GM21786 (cell line): ENCODE measurements around the gene SLC6A3.

Experiments
- ATAC-seq: cut with Tn5 transposase; IDR thresholded peaks from one replicate; pipeline ENCODE4 v1.9.1; 2021; ENCODE audit not compliant: unreplicated experiment

Gene SLC6A3

GRCh38 chr5:1390861-1391600, 54.2 kb downstream of the SLC6A3 start:
- ATAC-seq: no peak

GRCh38 chr5:1390333-1390732, 54.9 kb downstream of the SLC6A3 start:
- ATAC-seq: no peak

- ATAC-seq: no peak
Measured at GRCh38 chr5:1388383-1388967, 56.8 kb downstream of the SLC6A3 start.

GRCh38 chr5:1387876-1388275, 57.4 kb downstream of the SLC6A3 start:
- no peak for ATAC-seq

- ATAC-seq: no peak
Measured at GRCh38 chr5:1387059-1387755, 58.0 kb downstream of the SLC6A3 start.

- ATAC-seq: peak; percentile 39
Measured at GRCh38 chr5:1386274-1386717, 58.9 kb downstream of the SLC6A3 start.

- peak; percentile 82 for ATAC-seq
Measured at GRCh38 chr5:1385395-1386273, 59.6 kb downstream of the SLC6A3 start.

GRCh38 chr5:1384521-1384920, 60.7 kb downstream of the SLC6A3 start:
- no peak for ATAC-seq

- ATAC-seq: no peak
Measured at GRCh38 chr5:1383886-1384401, 61.3 kb downstream of the SLC6A3 start.

GRCh38 chr5:1383344-1383743, 61.9 kb downstream of the SLC6A3 start:
- ATAC-seq: no peak

- ATAC-seq: no peak
Measured at GRCh38 chr5:1382248-1382700, 63.0 kb downstream of the SLC6A3 start.

GRCh38 chr5:1381370-1382247, 63.6 kb downstream of the SLC6A3 start:
- ATAC-seq: no peak

GRCh38 chr5:1380910-1381309, 64.3 kb downstream of the SLC6A3 start:
- ATAC-seq: no peak

GRCh38 chr5:1380011-1380817, 65.0 kb downstream of the SLC6A3 start:
- ATAC-seq: peak; percentile 72

- no peak for ATAC-seq
Measured at GRCh38 chr5:1378866-1379659, 66.2 kb downstream of the SLC6A3 start.

- ATAC-seq: no peak
Measured at GRCh38 chr5:1378096-1378495, 67.1 kb downstream of the SLC6A3 start.

- no peak for ATAC-seq
Measured at GRCh38 chr5:1376981-1377380, 68.3 kb downstream of the SLC6A3 start.
